ENCODE measurements around the gene RASGRP4.
"Not testable (repeated sequence)": the region's sequence is repeated elsewhere in the genome, so short reads cannot be mapped to it uniquely, and the experiment has no call there.

Gene RASGRP4

DNA sequence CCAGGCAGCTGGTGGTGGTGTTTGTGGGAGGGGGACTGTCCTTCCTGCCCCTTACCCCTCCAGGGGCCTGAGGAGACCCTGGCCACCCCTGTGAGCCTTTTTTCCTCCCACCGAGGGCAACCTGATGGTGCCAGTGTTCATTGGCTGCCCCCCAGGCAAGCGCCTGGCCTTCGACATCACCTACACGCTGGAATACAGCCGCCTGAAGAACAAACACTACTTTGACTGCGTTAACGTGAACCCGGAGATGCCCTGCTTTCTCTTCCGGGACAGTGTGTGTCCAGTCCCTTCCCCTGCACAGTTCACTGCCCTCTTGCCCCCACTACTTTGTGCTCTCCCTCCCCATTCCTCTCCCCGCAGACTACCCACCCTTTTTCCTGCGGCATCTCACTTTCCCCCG lies 59.0 kb downstream of the RASGRP4 start:
- no peaks in the 10 kb centered on the region for H3K9me3 ChIP-seq (ENCODE audit: control insufficient read depth in 2 of 2, low read length in 2 of 2)
- peaks cover 8 to 11% of the 10 kb centered on the region in 2 donors for H3K27me3 ChIP-seq (ENCODE audit: control insufficient read depth in 1 of 2, insufficient read depth in 2 of 2, low read length in 2 of 2)
- H3K4me3 ChIP-seq (ENCODE audit: low read length in 2 of 2), result no peak overlapping the region
- H3K27ac ChIP-seq (ENCODE audit: low read length), result no peak overlapping the region
- H3K36me3 ChIP-seq (ENCODE audit: control insufficient read depth in 2 of 2, insufficient read depth in 2 of 2, low read length in 2 of 2), result no peaks in the 10 kb centered on the region
- no peak overlapping the region for H3K9ac ChIP-seq (ENCODE audit: low read length in 2 of 2)
- peaks cover 9% of the 10 kb centered on the region for H3K4me1 ChIP-seq (ENCODE audit: control insufficient read depth, insufficient read depth, low read length)

- Histone ChIP-seq H3K4me1 (ENCODE audit: control insufficient read depth, insufficient read depth, low read length) (peaks cover 14% of the 10 kb centered on the region), H3K4me3 (ENCODE audit: low read length in 2 of 2) (peak overlapping the region in 1 of 2 donors; percentile 75), H3K27me3 (ENCODE audit: control insufficient read depth in 1 of 2, insufficient read depth in 2 of 2, low read length in 2 of 2) (peaks cover 24 to 31% of the 10 kb centered on the region in 2 donors)
- H3K9ac ChIP-seq (ENCODE audit: low read length in 2 of 2); H3K36me3 ChIP-seq (ENCODE audit: control insufficient read depth in 2 of 2, insufficient read depth in 2 of 2, low read length in 2 of 2); H3K9me3 ChIP-seq (ENCODE audit: control insufficient read depth in 2 of 2, low read length in 2 of 2); H3K27ac ChIP-seq (ENCODE audit: low read length): not testable (repeated sequence)
These were observed 62.9 kb downstream of the RASGRP4 start for GRCh38 chr19:38362946-38363688.

DNA sequence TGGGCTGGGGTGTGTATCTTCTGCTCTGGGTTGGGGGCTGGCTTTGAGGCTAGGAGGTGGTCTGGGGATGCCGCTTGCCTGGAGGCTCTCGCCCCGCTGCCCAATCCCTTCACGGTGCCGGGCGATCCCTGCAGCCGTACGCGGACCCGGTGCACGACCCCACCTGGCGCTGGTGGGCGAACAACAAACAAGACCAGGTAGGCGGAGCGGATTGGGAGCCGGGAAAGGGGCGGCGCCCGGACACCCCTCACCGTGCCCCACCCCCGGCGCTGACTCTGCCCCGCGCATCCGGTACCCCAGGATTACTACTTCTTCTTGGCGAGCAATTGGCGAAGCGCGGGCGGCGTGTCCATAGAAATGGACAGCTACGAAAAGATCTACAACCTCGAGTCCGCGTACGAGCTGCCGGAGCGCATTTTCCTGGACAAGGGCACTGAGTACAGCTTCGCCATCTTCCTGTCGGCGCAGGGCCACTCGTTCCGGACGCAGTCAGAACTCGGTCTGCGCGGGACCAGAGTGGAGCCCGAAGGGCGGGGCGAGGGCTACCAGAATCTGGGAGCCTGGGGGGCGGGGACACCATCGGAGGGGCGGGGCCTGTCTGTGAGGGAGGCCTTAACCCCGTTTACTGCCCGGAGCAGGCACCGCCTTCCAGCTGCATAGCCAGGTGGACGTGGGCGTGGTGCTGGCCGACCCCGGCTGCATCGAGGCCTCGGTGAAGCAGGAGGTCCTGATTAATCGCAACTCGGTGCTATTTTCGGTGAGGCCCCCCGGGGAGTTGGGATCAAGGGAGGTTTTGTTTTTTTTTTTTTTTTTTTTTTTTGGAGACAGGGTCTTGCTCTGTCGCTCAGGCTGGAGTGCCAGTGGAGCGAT lies 63.7 kb downstream of the RASGRP4 start:
- no peak overlapping the region for H3K9ac ChIP-seq (ENCODE audit: low read length in 2 of 2)
- H3K9me3 ChIP-seq (ENCODE audit: control insufficient read depth in 2 of 2, low read length in 2 of 2), result no peaks in the 10 kb centered on the region
- H3K4me3 ChIP-seq (ENCODE audit: low read length in 2 of 2), result peak overlapping the region; percentile 59 to 75
- no peaks in the 10 kb centered on the region for H3K36me3 ChIP-seq (ENCODE audit: control insufficient read depth in 2 of 2, insufficient read depth in 2 of 2, low read length in 2 of 2)
- peaks cover 14% of the 10 kb centered on the region for H3K4me1 ChIP-seq (ENCODE audit: control insufficient read depth, insufficient read depth, low read length)
- H3K27me3 ChIP-seq (ENCODE audit: control insufficient read depth in 1 of 2, insufficient read depth in 2 of 2, low read length in 2 of 2), result peaks cover 24 to 31% of the 10 kb centered on the region in 2 donors
- H3K27ac ChIP-seq (ENCODE audit: low read length), result no peak overlapping the region

GRCh38 chr19:38361633-38362075 lies 64.4 kb downstream of the RASGRP4 start:
- no peaks in the 10 kb centered on the region for H3K9me3 ChIP-seq (ENCODE audit: control insufficient read depth in 2 of 2, low read length in 2 of 2)
- peaks cover 14% of the 10 kb centered on the region for H3K4me1 ChIP-seq (ENCODE audit: control insufficient read depth, insufficient read depth, low read length)
- H3K4me3 ChIP-seq (ENCODE audit: low read length in 2 of 2), result peak overlapping the region; percentile 59 to 75
- H3K27me3 ChIP-seq (ENCODE audit: control insufficient read depth in 1 of 2, insufficient read depth in 2 of 2, low read length in 2 of 2), result peaks cover 24 to 28% of the 10 kb centered on the region in 2 donors
- no peak overlapping the region for H3K27ac ChIP-seq (ENCODE audit: low read length)
- peak overlapping the region in 1 of 2 donors; percentile 22 for H3K9ac ChIP-seq (ENCODE audit: low read length in 2 of 2)
- no peaks in the 10 kb centered on the region for H3K36me3 ChIP-seq (ENCODE audit: control insufficient read depth in 2 of 2, insufficient read depth in 2 of 2, low read length in 2 of 2)

DNA sequence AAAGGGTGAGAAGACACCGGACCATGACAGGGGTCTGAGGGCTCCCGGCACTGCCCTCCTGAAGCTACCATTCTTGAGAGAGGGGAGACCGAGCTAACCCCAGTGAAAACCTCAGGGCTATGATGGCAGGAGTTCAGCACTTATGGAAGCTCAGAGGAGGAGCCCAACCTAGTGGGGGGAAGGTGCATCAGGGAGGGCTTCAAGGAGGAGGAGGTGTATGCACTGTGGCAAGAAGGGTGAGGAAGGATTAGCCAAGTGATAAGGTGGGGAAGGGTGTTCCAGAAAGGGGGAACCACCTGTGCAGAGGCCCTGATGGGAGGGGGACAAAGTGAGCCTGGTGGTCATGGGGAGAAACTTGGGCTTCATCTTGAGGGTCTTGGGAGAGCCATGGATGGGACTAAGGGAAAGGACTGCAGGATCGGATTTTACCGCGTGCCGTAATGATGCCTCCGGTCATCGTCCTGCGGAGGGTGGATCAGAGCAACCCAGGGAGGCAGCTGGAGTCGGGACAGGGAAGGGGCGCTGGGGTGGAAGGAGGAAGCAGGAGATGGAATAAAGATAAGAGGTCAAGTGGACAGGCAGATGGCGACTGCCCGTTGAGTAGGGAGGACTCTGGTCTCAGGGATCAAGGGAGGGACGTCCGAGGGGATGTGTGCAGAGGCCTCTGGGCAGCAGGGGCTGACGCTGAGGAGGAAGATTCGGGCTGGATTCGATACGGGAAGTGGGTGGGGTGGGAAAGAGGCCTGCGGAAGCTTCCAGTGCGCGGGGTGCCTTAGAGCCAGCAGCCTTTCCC lies 65.0 kb downstream of the RASGRP4 start:
- no peaks in the 10 kb centered on the region for H3K9me3 ChIP-seq (ENCODE audit: control insufficient read depth in 2 of 2, low read length in 2 of 2)
- H3K36me3 ChIP-seq (ENCODE audit: control insufficient read depth in 2 of 2, insufficient read depth in 2 of 2, low read length in 2 of 2), result no peaks in the 10 kb centered on the region
- peaks cover 29 to 34% of the 10 kb centered on the region in 2 donors for H3K27me3 ChIP-seq (ENCODE audit: control insufficient read depth in 1 of 2, insufficient read depth in 2 of 2, low read length in 2 of 2)
- peak overlapping the region in 1 of 2 donors; percentile 22 for H3K9ac ChIP-seq (ENCODE audit: low read length in 2 of 2)
- H3K4me1 ChIP-seq (ENCODE audit: control insufficient read depth, insufficient read depth, low read length), result peaks cover 14% of the 10 kb centered on the region
- H3K27ac ChIP-seq (ENCODE audit: low read length), result no peak overlapping the region
- peak overlapping the region; percentile 52 to 75 for H3K4me3 ChIP-seq (ENCODE audit: low read length in 2 of 2)

DNA sequence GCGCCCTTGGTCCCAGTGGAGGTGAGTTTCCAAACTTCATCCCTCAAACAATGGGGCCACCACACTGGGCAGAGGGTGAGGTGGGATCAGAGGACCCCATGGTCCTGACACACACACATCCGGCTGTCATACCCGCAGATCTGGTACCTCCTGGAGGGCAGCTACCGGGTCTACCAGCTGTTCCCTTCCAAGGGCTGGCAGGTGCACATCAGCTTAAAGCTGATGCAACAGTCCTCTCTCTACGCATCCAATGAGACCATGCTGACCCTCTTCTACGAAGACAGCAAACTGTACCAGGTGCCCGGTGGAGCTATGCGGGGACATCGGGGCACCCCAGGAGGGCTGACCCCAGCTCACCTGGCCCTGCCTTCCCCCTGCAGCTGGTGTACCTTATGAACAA lies 65.7 kb downstream of the RASGRP4 start:
- Histone ChIP-seq H3K9ac (ENCODE audit: low read length in 2 of 2) (no peak overlapping the region), H3K27me3 (ENCODE audit: control insufficient read depth in 1 of 2, insufficient read depth in 2 of 2, low read length in 2 of 2) (peaks cover 29 to 35% of the 10 kb centered on the region in 2 donors), H3K4me1 (ENCODE audit: control insufficient read depth, insufficient read depth, low read length) (peaks cover 14% of the 10 kb centered on the region), H3K9me3 (ENCODE audit: control insufficient read depth in 2 of 2, low read length in 2 of 2) (no peaks in the 10 kb centered on the region), H3K4me3 (ENCODE audit: low read length in 2 of 2) (no peak overlapping the region), H3K27ac (ENCODE audit: low read length) (no peak overlapping the region), H3K36me3 (ENCODE audit: control insufficient read depth in 2 of 2, insufficient read depth in 2 of 2, low read length in 2 of 2) (no peaks in the 10 kb centered on the region)

DNA sequence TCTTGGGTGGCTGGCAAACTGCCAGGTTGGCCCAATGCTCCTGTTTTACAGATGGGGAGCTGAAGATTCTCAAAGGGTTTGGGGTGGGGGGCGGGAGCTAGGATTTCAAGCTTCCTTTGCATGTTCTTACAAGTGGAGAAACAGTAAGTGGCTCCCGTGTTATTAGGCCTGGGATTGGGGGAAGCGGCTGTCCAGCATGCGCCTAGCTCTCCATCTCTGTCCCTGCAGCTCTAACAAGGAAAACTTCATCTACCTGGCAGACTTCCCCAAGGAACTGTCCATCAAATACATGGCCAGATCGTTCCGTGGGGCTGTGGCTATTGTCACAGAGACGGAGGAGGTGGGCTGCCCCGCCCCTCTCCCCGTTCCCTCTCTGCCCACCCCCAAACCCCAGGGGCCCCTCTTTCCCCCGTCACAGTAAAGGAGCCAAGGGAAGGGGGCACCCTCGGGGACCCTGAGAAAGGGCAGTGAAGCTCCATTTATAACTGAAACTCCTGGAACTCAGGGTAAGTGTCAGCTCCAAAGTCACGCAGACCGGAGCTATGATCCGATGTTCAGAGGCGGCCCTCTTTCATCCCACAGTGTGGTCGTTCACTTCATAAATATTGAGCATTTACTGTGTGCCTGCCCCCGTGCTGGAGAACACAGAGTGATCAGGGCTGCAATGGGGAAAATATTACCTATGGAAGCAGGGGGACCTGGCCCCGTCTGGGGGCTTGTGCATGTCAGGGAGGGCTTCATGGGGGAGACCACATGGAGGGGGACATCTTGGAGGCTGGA lies 66.6 kb downstream of the RASGRP4 start:
- Histone ChIP-seq H3K36me3 (ENCODE audit: control insufficient read depth in 2 of 2, insufficient read depth in 2 of 2, low read length in 2 of 2) (no peaks in the 10 kb centered on the region), H3K27ac (ENCODE audit: low read length) (no peak overlapping the region), H3K27me3 (ENCODE audit: control insufficient read depth in 1 of 2, insufficient read depth in 2 of 2, low read length in 2 of 2) (peaks cover 29 to 32% of the 10 kb centered on the region in 2 donors), H3K9me3 (ENCODE audit: control insufficient read depth in 2 of 2, low read length in 2 of 2) (no peaks in the 10 kb centered on the region), H3K4me1 (ENCODE audit: control insufficient read depth, insufficient read depth, low read length) (peaks cover 14% of the 10 kb centered on the region), H3K4me3 (ENCODE audit: low read length in 2 of 2) (no peak overlapping the region), H3K9ac (ENCODE audit: low read length in 2 of 2) (no peak overlapping the region)

Measured in stomach smooth muscle (tissue), 2 donors.